Stimulated activated memory B cell treated with anti-CD40 and anti-IgM and Interleukin-4, amounts not matched to agents 10 μg/mL and 1 μg/mL and 100 μg/mL, for 72 hours (primary cell): ENCODE measurements around the gene KRTAP10-11.
"Not testable (repeated sequence)": the region's sequence is repeated elsewhere in the genome, so short reads cannot be mapped to it uniquely, and the experiment has no call there.

Experiments
- ATAC-seq: fragments of 150-1000 bp; cut with Tn5 transposase; 2 replicates; pipeline ENCODE4 v1.10.0; 2021
- H3K27ac Mint-ChIP-seq: one replicate; pipeline ENCODE4 v1.8.0; 2022; ENCODE audit warnings: mild to moderate bottlenecking, mixed read lengths
- H3K27me3 Mint-ChIP-seq: one replicate; pipeline ENCODE4 v1.8.0; 2022; ENCODE audit warnings: mixed read lengths
- H3K36me3 Mint-ChIP-seq: one replicate; pipeline ENCODE4 v1.8.0; 2022; ENCODE audit warnings: mixed read lengths
- H3K4me1 Mint-ChIP-seq: one replicate; pipeline ENCODE4 v1.8.0; 2022; ENCODE audit warnings: mixed read lengths
- H3K4me3 Mint-ChIP-seq: one replicate; pipeline ENCODE4 v1.8.0; 2022; ENCODE audit warnings: mild to moderate bottlenecking, moderate library complexity, mixed read lengths
- H3K9me3 Mint-ChIP-seq: one replicate; pipeline ENCODE4 v1.8.0; 2022; ENCODE audit warnings: mixed read lengths

Gene KRTAP10-11

DNA sequence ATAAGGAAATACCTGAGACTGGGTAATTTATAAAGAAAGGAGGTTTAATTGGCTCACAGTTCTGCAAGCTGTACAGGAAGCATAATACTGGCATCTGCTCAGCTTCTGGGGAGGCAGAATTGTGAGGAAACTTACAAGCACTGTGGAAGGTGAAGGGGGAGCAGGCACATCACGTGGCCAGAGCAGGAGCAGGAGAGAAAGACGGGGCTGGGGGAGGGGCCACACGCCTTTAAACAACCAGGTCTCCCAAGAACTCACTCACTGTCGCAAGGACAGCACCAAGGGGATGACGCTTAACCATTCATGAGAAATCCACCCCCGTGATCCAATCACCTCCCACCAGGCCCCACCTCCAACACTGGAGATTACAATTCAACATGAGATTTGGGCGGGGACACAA, 15.4 kb downstream of the KRTAP10-11 start:
- not testable (repeated sequence) for H3K4me1 Mint-ChIP-seq, ATAC-seq, H3K4me3 Mint-ChIP-seq, H3K36me3 Mint-ChIP-seq, H3K27ac Mint-ChIP-seq
- peaks cover 58% of the 10 kb centered on the region for H3K27me3 Mint-ChIP-seq
- peaks cover 14% of the 10 kb centered on the region for H3K9me3 Mint-ChIP-seq

- Mint-ChIP-seq H3K9me3 (peaks cover 11% of the 10 kb centered on the region), H3K4me3 (no peak overlapping the region), H3K27ac (no peak overlapping the region), H3K36me3 (peaks cover 5% of the 10 kb centered on the region), H3K27me3 (peaks cover 54% of the 10 kb centered on the region), H3K4me1 (no peaks in the 10 kb centered on the region)
- no peak for ATAC-seq
These were observed 18.5 kb downstream of the KRTAP10-11 start for GRCh38 chr21:44664691-44665090.

DNA sequence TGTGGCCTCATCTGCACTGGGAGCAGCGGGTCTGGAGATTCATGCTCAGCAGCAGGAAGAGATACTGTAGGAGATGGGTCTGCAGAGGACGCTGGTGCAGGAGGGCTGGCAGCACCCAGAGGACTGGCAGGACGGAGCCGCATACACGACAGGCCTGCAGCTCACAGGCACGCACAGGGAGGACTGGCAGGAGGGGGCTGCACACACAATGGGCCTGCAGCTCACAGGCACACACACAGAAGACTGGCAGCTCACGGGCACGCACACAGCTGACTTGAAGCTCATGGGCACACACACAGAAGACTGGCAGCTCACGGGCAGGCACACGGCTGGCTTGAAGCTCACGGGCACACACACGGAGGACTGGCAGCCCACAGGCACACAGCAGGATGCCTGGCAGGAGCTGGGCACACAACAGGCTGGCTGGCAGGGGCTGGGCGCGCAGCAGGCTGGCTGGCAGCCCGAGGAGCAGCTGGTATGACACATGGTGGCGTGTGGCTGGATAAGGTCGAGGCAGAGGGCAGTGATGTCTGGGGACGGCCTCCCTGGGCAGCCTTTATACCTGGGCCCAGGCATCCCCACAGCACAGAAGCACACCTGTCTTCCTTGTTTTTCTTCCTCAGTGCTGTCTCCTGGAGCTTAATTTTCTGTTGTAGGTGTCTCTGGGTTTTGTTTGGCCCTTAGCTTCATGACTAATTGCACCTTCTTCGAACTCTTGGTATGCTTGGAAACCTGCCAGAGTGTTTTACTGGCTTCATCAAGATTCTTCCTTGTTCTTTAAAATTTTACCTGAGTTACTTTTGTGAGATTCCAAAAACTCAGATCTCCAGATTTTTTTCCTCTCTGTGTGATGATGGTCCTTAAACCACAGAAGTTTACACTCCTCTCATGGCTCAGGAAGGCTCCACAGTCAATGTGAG, 20.4 kb downstream of the KRTAP10-11 start, which contains the start of gene KRTAP12-2:
KRTAP12-2 (minus strand) TSS at position 527 of the 920 bp plus-strand sequence; CDS start at position 486, 41 bp downstream.
- Mint-ChIP-seq H3K27me3 (peaks cover 47% of the 10 kb centered on the region), H3K4me3 (no peak within 1 kb of the TSS), H3K36me3 (peaks cover under 1% of the 10 kb centered on the region), H3K4me1 (no peaks in the 10 kb centered on the region), H3K9me3 (peaks cover 15% of the 10 kb centered on the region), H3K27ac (no peak within 1 kb of the TSS)
- peak; percentile 16 for ATAC-seq

DNA sequence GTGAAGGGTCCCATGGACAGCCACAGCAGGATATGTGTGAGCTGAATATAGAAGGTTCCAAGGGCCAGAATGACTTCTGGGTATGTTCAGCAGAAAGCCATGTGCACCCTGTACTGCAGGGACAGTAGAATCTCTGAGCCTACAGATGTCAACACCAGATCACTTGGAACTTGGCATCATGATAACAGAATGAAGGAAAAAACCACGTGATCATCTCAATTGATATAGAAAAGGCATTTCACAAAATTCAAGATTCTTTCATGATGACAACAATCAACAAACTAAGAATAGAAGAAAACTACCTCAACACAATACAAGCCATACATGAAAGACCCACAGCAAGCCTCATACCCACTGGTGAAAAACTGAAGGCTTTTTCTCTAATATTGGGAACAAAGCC, 21.4 kb downstream of the KRTAP10-11 start:
- H3K4me3 Mint-ChIP-seq: no peak overlapping the region
- H3K4me1 Mint-ChIP-seq: no peaks in the 10 kb centered on the region
- H3K9me3 Mint-ChIP-seq: peaks cover 10% of the 10 kb centered on the region
- H3K27me3 Mint-ChIP-seq: peaks cover 49% of the 10 kb centered on the region
- ATAC-seq: no peak
- no peaks in the 10 kb centered on the region for H3K36me3 Mint-ChIP-seq
- no peak overlapping the region for H3K27ac Mint-ChIP-seq

- no peaks in the 10 kb centered on the region for H3K36me3 Mint-ChIP-seq
- H3K27me3 Mint-ChIP-seq: peaks cover 54% of the 10 kb centered on the region
- H3K9me3 Mint-ChIP-seq: peaks cover 14% of the 10 kb centered on the region
- no peak for ATAC-seq
- no peaks in the 10 kb centered on the region for H3K4me1 Mint-ChIP-seq
- no peak overlapping the region for H3K4me3 Mint-ChIP-seq
- no peak overlapping the region for H3K27ac Mint-ChIP-seq
These were observed 24.6 kb downstream of the KRTAP10-11 start for GRCh38 chr21:44670642-44671432.

- Mint-ChIP-seq H3K9me3 (peaks cover 14% of the 10 kb centered on the region), H3K4me3 (no peak overlapping the region), H3K27ac (no peak overlapping the region)
These were observed 25.7 kb downstream of the KRTAP10-11 start for GRCh38 chr21:44671911-44672310.

GRCh38 chr21:44677881-44678280, 31.7 kb downstream of the KRTAP10-11 start:
- peaks cover 2% of the 10 kb centered on the region for H3K9me3 Mint-ChIP-seq
- H3K4me3 Mint-ChIP-seq: no peak overlapping the region
- no peak for ATAC-seq
- H3K27me3 Mint-ChIP-seq: peaks cover 46% of the 10 kb centered on the region
- H3K36me3 Mint-ChIP-seq: no peaks in the 10 kb centered on the region
- H3K4me1 Mint-ChIP-seq: no peaks in the 10 kb centered on the region
- no peak overlapping the region for H3K27ac Mint-ChIP-seq

More at GRCh38 chr21:44671911-44672310, 25.7 kb downstream of the KRTAP10-11 start:
- ATAC-seq: no peak
- no peaks in the 10 kb centered on the region for H3K36me3 Mint-ChIP-seq
- peaks cover 43% of the 10 kb centered on the region for H3K27me3 Mint-ChIP-seq
- H3K4me1 Mint-ChIP-seq: no peaks in the 10 kb centered on the region

- no peaks in the 10 kb centered on the region for H3K36me3 Mint-ChIP-seq
- H3K9me3 Mint-ChIP-seq: no peaks in the 10 kb centered on the region
- no peaks in the 10 kb centered on the region for H3K4me1 Mint-ChIP-seq
- H3K4me3 Mint-ChIP-seq: no peak overlapping the region
- ATAC-seq: no peak
- H3K27me3 Mint-ChIP-seq: peaks cover 62% of the 10 kb centered on the region
- no peak overlapping the region for H3K27ac Mint-ChIP-seq
These were observed 34.9 kb downstream of the KRTAP10-11 start for GRCh38 chr21:44681152-44681551.

DNA sequence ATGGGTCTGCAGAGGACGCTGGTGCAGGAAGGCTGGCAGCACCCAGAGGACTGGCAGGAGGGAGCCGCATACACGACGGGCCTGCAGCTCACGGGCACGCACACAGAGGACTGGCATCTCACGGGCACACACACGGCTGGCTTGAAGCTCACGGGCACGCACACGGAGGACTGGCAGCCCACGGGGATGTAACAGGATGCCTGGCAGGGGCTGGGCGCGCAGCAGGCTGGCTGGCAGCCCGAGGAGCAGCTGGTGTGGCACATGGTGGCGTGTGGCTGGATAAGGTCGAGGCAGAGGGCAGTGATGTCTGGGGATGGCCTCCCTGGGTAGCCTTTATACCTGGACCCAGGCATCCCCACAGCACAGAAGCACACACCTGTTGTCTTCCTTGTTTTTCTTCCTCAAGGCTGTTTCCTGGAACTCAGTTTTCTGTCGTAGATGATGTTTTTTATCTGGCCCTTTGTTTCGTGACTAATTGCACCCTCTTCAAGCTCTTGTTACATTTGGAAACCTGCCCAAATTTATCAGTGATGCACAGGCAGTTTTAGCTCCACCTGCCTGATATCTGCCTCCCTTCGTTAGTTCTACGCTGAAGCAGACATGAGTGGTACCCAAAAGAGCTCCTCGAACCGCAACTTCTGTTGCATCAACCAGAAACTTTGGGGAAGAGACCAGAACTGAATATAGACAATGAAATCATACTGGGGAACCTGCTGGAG, 35.8 kb downstream of the KRTAP10-11 start, which contains the start of gene KRTAP12-1:
KRTAP12-1 (minus strand) TSS at position 303 of the 719 bp plus-strand sequence; CDS start at position 263, 40 bp downstream.
- H3K4me1 Mint-ChIP-seq: no peaks in the 10 kb centered on the region
- peaks cover 70% of the 10 kb centered on the region for H3K27me3 Mint-ChIP-seq
- no peak for ATAC-seq
- H3K9me3 Mint-ChIP-seq: no peaks in the 10 kb centered on the region
- H3K36me3 Mint-ChIP-seq: no peaks in the 10 kb centered on the region
- H3K4me3 Mint-ChIP-seq: no peak within 1 kb of the TSS
- H3K27ac Mint-ChIP-seq: no peak within 1 kb of the TSS

DNA sequence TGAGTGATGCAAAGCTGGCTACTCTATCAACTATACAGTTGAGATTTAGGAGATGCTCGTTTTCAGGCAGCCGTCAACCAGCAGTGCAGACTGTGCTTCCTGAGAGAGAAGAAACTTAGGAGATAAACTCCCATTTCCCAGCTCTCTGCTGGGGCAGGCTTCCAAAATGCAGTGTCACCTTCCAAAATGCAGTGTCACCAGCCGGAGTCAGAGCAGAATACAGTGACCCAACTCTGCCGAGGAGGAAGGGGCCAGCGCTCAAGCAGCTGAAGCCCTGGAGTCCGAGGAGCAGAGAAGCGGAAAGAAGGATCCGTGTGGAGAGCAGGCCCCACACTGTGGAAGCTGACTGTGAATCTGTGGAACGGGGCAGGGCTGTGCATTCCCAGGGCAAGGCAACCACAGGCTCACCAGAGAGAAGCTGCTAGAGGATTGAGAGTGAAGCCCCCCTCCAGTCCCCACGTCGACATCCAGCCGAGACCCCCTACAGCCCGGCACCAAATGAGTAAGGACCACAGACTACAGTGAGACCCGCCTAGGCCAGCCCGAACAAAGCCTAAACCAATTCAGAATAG, 36.5 kb downstream of the KRTAP10-11 start:
- no peak for ATAC-seq
- no peaks in the 10 kb centered on the region for H3K4me1 Mint-ChIP-seq
- no peak overlapping the region for H3K27ac Mint-ChIP-seq
- H3K9me3 Mint-ChIP-seq: no peaks in the 10 kb centered on the region
- peaks cover 77% of the 10 kb centered on the region for H3K27me3 Mint-ChIP-seq
- no peak overlapping the region for H3K4me3 Mint-ChIP-seq
- no peaks in the 10 kb centered on the region for H3K36me3 Mint-ChIP-seq

- H3K4me1 Mint-ChIP-seq: no peaks in the 10 kb centered on the region
- no peaks in the 10 kb centered on the region for H3K36me3 Mint-ChIP-seq
- H3K27ac Mint-ChIP-seq: no peak overlapping the region
- H3K4me3 Mint-ChIP-seq: no peak overlapping the region
- no peaks in the 10 kb centered on the region for H3K9me3 Mint-ChIP-seq
- ATAC-seq: no peak
- H3K27me3 Mint-ChIP-seq: peaks cover 90% of the 10 kb centered on the region
These were observed 37.9 kb downstream of the KRTAP10-11 start for GRCh38 chr21:44684077-44684476.

- H3K36me3 Mint-ChIP-seq: no peaks in the 10 kb centered on the region
- H3K9me3 Mint-ChIP-seq: no peaks in the 10 kb centered on the region
- ATAC-seq: no peak
- no peak overlapping the region for H3K4me3 Mint-ChIP-seq
- H3K27ac Mint-ChIP-seq: no peak overlapping the region
- peaks cover 90% of the 10 kb centered on the region for H3K27me3 Mint-ChIP-seq
- no peaks in the 10 kb centered on the region for H3K4me1 Mint-ChIP-seq
These were observed 38.3 kb downstream of the KRTAP10-11 start for GRCh38 chr21:44684483-44684882.

DNA sequence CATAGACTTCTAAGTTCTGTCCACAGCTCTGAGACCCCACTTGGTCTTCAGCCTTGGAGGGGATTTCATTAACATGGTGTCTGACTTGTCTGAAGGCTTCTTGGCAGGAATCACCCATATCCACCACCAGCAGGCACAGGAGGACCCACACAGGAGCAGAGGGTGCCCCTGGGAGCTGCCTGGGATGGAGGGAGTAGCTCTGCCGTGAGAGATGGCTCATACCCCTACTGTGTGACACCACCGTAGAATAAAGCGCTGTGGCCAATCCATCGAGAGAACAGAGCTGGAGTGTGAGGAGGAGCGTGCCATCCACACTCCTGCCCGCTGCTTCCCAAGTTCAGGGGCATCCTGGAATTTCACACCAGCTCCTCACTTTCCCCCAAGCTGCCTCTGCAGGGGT, 38.8 kb downstream of the KRTAP10-11 start:
- H3K36me3 Mint-ChIP-seq, H3K27ac Mint-ChIP-seq, ATAC-seq, H3K9me3 Mint-ChIP-seq, H3K4me1 Mint-ChIP-seq, H3K4me3 Mint-ChIP-seq: not testable (repeated sequence)
- peaks cover 86% of the 10 kb centered on the region for H3K27me3 Mint-ChIP-seq

- Mint-ChIP-seq H3K36me3 (no peaks in the 10 kb centered on the region), H3K27ac (no peak overlapping the region), H3K9me3 (no peaks in the 10 kb centered on the region), H3K4me1 (no peaks in the 10 kb centered on the region), H3K27me3 (peaks cover 75% of the 10 kb centered on the region), H3K4me3 (no peak overlapping the region)
- no peak for ATAC-seq
These were observed 40.0 kb downstream of the KRTAP10-11 start for GRCh38 chr21:44686000-44686781.
